ENCODE data around the gene B9D1. TPM values are rescaled to one million over a fixed set of nuclear protein-coding genes. Genes with fewer than 3 reads are reported as not detected.

The B9D1 gene
- total RNA-seq, 1 donor from 2014 or later: 15.9 TPM

DNA sequence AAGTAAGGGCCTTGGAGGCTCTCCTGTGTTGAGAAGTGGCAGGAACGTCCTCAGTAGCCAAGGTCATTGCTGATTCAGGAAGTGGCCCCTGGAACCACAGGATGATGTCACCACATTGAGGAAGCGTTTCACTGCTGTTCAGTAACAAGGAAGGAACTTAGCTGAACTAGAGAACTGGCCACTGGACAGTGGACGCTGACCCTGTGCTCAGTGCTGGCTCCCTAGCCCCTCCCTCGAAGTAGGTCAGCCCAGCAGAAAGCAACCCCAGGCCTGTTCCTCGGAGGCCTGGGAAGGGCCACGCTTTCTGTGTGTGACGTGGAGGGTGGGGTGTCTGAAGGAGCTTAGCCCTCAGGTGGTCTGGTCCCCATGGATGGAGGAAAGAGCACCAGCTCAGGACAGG, 58.3 kb downstream of the B9D1 start:
- DNase-seq (ENCODE audit: low spot score): peak; percentile 35

DNA sequence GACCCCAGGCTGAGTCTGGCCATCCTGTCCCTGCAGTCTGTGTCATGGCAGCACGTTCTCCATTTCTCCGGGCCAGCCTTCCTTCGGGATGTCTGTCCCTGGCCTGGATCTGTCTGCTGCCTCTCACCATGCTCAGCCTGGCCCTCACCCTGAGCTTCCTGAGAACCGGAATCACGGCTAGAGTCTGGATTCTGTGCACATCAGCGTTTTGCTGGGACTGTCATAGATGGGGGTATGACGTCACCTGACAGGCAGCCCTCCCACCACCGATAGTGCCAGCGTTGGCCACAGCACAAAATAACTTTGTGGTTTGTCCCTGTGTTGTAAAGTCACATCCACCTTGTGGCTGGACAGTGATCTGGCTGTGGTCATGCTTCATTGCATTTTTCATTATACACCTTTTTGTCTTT, 59.2 kb downstream of the B9D1 start:
- DNase-seq (ENCODE audit: low spot score): no peak

- no peak for DNase-seq (ENCODE audit: low spot score)
These were observed 59.7 kb downstream of the B9D1 start for GRCh38 chr17:19302791-19303331.

DNA sequence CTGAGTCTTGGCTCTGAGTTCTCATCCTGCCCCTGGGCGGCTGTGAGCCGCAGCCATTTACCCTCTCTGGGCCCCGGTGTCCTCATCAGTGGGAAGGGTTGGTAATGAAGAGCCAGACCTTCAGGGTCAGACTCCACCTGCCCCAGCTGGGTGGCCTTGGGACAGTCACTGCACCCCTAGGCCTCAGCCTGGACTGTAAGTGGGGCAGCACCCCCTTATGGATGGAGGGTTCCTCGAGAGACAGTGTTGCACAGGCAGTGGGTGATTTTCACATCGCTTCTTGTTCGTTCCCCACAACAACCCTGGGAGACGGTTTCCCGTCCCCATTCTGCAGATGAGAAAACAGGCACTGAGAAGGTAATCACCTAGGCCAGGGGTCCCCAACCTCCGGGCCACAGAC, 60.5 kb downstream of the B9D1 start:
- no peak for DNase-seq (ENCODE audit: low spot score)

- DNase-seq (ENCODE audit: low spot score): no peak
These were observed 61.1 kb downstream of the B9D1 start for GRCh38 chr17:19301274-19301951.

GRCh38 chr17:19299866-19300265, 62.7 kb downstream of the B9D1 start:
- no peak for DNase-seq (ENCODE audit: low spot score)

GRCh38 chr17:19299214-19299747, 63.2 kb downstream of the B9D1 start:
- no peak for DNase-seq (ENCODE audit: low spot score)

DNA sequence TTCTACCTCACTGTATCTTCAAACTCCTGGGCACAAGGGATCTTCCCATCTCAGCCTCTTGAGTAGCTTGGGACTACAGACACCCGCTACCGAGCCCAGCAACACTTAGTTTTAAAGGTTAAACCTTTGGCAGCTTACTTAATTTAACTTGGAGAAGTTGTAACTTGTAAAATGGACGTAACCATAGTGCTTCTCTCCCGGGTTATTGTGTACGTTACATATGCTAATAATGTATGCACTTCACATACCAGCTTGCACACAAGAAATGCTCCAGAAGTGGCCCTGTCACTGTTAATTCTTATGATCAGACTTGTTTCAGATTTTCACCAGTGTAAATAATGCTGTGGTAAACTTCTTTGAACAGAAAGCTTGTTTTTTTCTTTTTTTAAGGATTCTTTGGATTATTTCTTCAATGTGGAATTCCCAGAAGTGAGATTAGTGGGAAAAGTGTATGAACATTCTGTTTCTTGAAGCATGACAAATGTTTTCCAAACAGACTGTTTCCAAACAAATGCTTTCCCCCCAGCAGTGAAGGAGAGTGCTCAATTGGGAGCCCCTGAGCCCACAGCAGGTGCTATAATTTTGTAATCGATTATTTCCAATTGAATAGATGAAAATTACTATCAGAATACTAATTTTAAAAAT, 63.8 kb downstream of the B9D1 start:
- no peak for DNase-seq (ENCODE audit: low spot score)

DNA sequence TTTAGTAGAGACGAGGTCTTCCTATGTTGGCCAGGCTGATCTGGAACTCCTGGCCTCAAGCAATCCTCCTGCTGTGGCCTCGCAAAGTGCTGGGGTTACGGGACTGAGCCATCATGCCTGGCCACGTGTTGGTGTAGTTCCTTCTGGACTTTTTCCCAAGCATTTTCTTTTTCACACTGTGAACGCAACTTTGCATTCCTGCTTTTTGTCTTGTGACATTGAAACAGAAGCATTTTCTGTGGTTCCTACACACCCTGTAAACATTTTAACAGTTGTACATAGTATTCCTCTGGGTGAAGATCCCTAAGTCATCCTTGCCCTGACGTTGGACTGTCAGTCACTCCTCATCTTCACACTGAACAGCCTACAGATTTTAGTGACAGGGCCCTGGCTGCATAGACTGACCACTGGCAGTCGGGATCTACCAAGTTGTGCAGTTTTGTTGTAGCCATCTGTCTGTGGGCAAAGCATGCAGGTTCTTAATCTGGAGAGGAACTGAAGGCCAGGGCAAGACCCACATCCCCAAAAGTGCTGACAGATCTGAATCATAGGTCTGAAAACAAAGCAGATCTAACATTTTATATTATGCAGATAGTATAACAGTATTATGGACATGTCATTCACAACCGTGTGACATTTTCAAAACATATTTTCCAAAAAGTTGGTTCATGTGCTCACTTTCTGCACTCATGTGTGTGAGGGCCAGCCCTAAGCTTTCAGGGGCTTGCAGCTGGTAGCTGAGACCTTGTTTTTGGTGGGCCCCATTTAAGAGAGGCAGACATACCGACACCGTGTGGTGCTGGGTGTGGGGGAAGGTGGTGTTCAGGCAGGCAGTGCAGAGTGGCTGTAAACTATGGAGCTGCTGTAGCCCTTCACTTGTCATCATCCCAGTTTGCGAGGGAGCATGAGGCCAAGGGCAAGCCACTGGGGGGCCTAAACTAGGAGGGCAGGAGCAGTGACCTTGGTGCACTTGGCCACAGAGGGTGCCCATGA, 65.4 kb downstream of the B9D1 start:
- DNase-seq (ENCODE audit: low spot score): no peak

DNA sequence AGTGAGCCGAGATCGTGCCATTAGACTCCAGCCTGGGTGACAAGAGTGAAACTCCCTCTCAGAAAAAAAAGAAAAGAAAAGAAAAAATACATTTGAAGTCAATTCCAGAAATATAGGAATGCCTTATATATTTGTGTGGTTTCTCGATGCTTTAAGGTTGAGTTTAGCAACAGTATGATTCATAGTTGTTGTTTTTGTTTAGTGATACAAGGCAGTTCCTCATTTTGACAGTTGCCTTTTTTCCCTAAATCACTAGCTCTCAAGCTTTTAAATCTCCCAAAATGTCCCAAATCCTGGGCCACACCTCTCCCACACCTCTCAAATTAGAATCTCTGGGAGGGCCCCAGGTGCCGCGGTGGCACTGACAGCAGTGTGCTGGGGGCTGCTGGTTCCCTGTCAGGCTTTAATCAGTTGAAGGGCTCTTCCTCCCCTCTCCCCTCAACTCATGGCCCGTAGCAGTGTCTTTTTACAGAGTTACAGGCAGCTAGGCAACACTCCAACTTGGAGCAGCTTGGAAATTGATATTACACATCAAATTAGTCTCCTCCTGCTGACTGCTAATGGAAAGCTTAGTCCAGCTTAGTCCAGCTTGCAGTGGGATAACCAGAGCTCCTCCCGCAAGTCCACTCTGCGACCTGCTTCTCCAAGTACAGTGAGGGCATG, 66.9 kb downstream of the B9D1 start:
- no peak for DNase-seq (ENCODE audit: low spot score)

DNA sequence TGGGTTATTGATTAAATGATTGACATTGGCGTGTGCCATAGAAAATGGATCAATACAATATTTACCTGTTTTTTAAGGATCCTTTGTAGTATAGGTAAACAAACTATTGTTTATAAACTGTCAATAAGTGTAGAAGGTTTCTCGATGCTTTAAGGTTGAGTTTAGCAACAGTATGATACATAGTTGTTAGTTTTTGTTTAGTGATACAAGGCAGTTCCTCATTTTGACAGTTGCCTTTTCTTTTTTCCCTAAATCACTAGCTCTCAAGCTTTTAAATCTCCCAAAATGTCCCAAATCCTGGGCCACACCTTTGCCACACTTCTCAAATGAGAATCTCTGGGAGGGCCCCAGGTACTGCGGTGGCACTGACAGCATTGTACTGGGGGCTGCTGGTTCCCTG, 68.1 kb downstream of the B9D1 start:
- no peak for DNase-seq (ENCODE audit: low spot score)

Other genes with a start within 250 kb of the B9D1 start
- not detected for gene GRAPL, start 235.1 kb downstream of the B9D1 start, total RNA-seq (ENCODE audit: insufficient read depth, low replicate concordance)
- 42.1 TPM for gene EPN2, start 125.4 kb downstream of the B9D1 start, total RNA-seq (ENCODE audit: insufficient read depth, low replicate concordance)
- gene MAPK7, start 15.8 kb upstream of the B9D1 start, total RNA-seq (ENCODE audit: insufficient read depth, low replicate concordance): 15.6 TPM
- gene MFAP4, start 24.5 kb upstream of the B9D1 start, total RNA-seq (ENCODE audit: insufficient read depth, low replicate concordance): 171 TPM
- 20.5 TPM for gene RNF112, start 48.5 kb upstream of the B9D1 start, total RNA-seq (ENCODE audit: insufficient read depth, low replicate concordance)
- 0.48 TPM for gene SLC47A1, start 171.1 kb upstream of the B9D1 start, total RNA-seq (ENCODE audit: insufficient read depth, low replicate concordance)